WTC11 (cell line): Measurements from ENCODE around the gene CACNB1.

Experiments
- TEAD4 ChIP-seq: sonication (generic); formaldehyde crosslinking; IDR thresholded peaks from 2 replicates; pipeline ENCODE4 v1.8.0; 2022; ENCODE audit warnings: mild to moderate bottlenecking, missing genetic modification reagents
- TF ChIP-seq, protein P1 (sequence below): sonication (generic); formaldehyde crosslinking; IDR thresholded peaks from 2 replicates; pipeline ENCODE4 v1.8.1; 2022; ENCODE audit warnings: low read depth, missing genetic modification reagents, borderline replicate concordance
- TF ChIP-seq, protein P2 (sequence below): sonication (generic); formaldehyde crosslinking; conservative IDR thresholded peaks from 2 replicates; pipeline ENCODE4 v1.8.1; 2023; ENCODE audit warnings: mild to moderate bottlenecking, low read depth, missing genetic modification reagents, moderate library complexity
- TF ChIP-seq, protein P3 (sequence below): fragments of 200-600 bp; IDR thresholded peaks from 2 replicates; pipeline ENCODE4 v1.8.0; 2022; ENCODE audit warnings: antibody characterized with exemption

GRCh38 chr17:39212195-39212810, 14.8 kb upstream of the CACNB1 start:
- TF ChIP-seq TEAD4, result no peak
- TF ChIP-seq, protein P1, sequence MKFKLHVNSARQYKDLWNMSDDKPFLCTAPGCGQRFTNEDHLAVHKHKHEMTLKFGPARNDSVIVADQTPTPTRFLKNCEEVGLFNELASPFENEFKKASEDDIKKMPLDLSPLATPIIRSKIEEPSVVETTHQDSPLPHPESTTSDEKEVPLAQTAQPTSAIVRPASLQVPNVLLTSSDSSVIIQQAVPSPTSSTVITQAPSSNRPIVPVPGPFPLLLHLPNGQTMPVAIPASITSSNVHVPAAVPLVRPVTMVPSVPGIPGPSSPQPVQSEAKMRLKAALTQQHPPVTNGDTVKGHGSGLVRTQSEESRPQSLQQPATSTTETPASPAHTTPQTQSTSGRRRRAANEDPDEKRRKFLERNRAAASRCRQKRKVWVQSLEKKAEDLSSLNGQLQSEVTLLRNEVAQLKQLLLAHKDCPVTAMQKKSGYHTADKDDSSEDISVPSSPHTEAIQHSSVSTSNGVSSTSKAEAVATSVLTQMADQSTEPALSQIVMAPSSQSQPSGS (CRISPR knock-in tag), result no peak
- TF ChIP-seq, protein P2, sequence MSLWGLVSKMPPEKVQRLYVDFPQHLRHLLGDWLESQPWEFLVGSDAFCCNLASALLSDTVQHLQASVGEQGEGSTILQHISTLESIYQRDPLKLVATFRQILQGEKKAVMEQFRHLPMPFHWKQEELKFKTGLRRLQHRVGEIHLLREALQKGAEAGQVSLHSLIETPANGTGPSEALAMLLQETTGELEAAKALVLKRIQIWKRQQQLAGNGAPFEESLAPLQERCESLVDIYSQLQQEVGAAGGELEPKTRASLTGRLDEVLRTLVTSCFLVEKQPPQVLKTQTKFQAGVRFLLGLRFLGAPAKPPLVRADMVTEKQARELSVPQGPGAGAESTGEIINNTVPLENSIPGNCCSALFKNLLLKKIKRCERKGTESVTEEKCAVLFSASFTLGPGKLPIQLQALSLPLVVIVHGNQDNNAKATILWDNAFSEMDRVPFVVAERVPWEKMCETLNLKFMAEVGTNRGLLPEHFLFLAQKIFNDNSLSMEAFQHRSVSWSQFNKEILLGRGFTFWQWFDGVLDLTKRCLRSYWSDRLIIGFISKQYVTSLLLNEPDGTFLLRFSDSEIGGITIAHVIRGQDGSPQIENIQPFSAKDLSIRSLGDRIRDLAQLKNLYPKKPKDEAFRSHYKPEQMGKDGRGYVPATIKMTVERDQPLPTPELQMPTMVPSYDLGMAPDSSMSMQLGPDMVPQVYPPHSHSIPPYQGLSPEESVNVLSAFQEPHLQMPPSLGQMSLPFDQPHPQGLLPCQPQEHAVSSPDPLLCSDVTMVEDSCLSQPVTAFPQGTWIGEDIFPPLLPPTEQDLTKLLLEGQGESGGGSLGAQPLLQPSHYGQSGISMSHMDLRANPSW, result no peak
- TF ChIP-seq, protein P3, sequence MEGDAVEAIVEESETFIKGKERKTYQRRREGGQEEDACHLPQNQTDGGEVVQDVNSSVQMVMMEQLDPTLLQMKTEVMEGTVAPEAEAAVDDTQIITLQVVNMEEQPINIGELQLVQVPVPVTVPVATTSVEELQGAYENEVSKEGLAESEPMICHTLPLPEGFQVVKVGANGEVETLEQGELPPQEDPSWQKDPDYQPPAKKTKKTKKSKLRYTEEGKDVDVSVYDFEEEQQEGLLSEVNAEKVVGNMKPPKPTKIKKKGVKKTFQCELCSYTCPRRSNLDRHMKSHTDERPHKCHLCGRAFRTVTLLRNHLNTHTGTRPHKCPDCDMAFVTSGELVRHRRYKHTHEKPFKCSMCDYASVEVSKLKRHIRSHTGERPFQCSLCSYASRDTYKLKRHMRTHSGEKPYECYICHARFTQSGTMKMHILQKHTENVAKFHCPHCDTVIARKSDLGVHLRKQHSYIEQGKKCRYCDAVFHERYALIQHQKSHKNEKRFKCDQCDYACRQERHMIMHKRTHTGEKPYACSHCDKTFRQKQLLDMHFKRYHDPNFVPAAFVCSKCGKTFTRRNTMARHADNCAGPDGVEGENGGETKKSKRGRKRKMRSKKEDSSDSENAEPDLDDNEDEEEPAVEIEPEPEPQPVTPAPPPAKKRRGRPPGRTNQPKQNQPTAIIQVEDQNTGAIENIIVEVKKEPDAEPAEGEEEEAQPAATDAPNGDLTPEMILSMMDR, result no peak
